Choroid plexus epithelial cell (primary cell): Measurements from ENCODE around the gene ST3GAL5.

Experiments
- DNase-seq: peaks from one replicate; pipeline ENCODE4 v3.0.0-alpha.2; 2010; ENCODE audit warnings: low read depth
- H3K4me3 ChIP-seq: 2 replicates; pipeline ENCODE4 v1.5.1; 2011; ENCODE audit warnings: low read depth, mild to moderate bottlenecking, control low read depth, low read length, moderate library complexity
- CTCF ChIP-seq: conservative IDR thresholded peaks from 2 replicates; pipeline ENCODE4 v1.5.1; 2011; ENCODE audit warnings: low read depth, mild to moderate bottlenecking, control low read depth, inconsistent platforms, low read length, moderate library complexity

ST3GAL5 gene

GRCh38 chr2:85823951-85824350 lies 64.8 kb downstream of the ST3GAL5 start:
- TF ChIP-seq CTCF = no peak
- DNase-seq = no peak
- H3K4me3 ChIP-seq = no peak overlapping the region

- H3K4me3 ChIP-seq = no peak overlapping the region
- no peak for DNase-seq
- no peak for TF ChIP-seq CTCF
These were observed 66.0 kb downstream of the ST3GAL5 start for GRCh38 chr2:85822766-85823165.

GRCh38 chr2:85819811-85820510 lies 68.8 kb downstream of the ST3GAL5 start:
- no peak for DNase-seq
- H3K4me3 ChIP-seq = no peak overlapping the region
- TF ChIP-seq CTCF = no peak

GRCh38 chr2:85814802-85815550 lies 73.8 kb downstream of the ST3GAL5 start:
- H3K4me3 ChIP-seq = no peak overlapping the region
- TF ChIP-seq CTCF = no peak
- DNase-seq = no peak

- peak; percentile 98 for TF ChIP-seq CTCF
- no peak overlapping the region for H3K4me3 ChIP-seq
- peak; percentile 93 for DNase-seq
These were observed 74.6 kb downstream of the ST3GAL5 start for GRCh38 chr2:85813982-85814801.

GRCh38 chr2:85813211-85813981 lies 75.4 kb downstream of the ST3GAL5 start:
- no peak for TF ChIP-seq CTCF
- H3K4me3 ChIP-seq = no peak overlapping the region
- DNase-seq = no peak
